ENCODE results near the gene CRADD. TPM values are rescaled to one million over a fixed set of nuclear protein-coding genes. Genes with fewer than 3 reads are reported as not detected.

The CRADD gene
- total and polyA plus RNA-seq, 10 of the 15 experiments (the other 5 are each of a cell fraction or from before 2014, with no cell fraction given) = 7.6 to 15.5 (median 11.7) TPM

- intact Hi-C loops (cut with micrococcal nuclease; ENCODE audit: unreplicated experiment) = loop anchor here (5.0 kb wide), 1 partner anchor 211 kb away; no protein-coding TSS in a partner anchor
- no peak for TF ChIP-seq ZZZ3 (IDR thresholded peaks at IDR 0.05; ENCODE audit: control insufficient read depth, insufficient read length, low read depth)
- TF ChIP-seq RAD21 (IDR thresholded peaks at IDR 0.05; ENCODE audit: insufficient read depth, low read depth, low read length) = no peak
- TF ChIP-seq ATF2 (IDR thresholded peaks at IDR 0.05; ENCODE audit: low read length) = no peak
- no peak for TF ChIP-seq ZNF274 (IDR thresholded peaks at IDR 0.05; ENCODE audit: insufficient read depth, insufficient read length)
- no peak for TF ChIP-seq BCL11A (IDR thresholded peaks at IDR 0.05; ENCODE audit: low read depth, low read length)
- TF ChIP-seq, protein P1, sequence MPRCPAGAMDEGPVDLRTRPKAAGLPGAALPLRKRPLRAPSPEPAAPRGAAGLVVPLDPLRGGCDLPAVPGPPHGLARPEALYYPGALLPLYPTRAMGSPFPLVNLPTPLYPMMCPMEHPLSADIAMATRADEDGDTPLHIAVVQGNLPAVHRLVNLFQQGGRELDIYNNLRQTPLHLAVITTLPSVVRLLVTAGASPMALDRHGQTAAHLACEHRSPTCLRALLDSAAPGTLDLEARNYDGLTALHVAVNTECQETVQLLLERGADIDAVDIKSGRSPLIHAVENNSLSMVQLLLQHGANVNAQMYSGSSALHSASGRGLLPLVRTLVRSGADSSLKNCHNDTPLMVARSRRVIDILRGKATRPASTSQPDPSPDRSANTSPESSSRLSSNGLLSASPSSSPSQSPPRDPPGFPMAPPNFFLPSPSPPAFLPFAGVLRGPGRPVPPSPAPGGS (IDR thresholded peaks at IDR 0.05; ENCODE audit: borderline replicate concordance, insufficient read depth, low read depth, low read length, poor library complexity, severe bottlenecking) = no peak
- TF ChIP-seq POLR2AphosphoS2 (IDR thresholded peaks at IDR 0.05; ENCODE audit: low read depth, low read length) = no peak
- TF ChIP-seq CBX3 (IDR thresholded peaks at IDR 0.05; ENCODE audit: borderline replicate concordance, low read depth) = no peak
- TF ChIP-seq HSF1 (IDR thresholded peaks at IDR 0.05; ENCODE audit: low read depth, low read length) = no peak
- TF ChIP-seq, protein P2, sequence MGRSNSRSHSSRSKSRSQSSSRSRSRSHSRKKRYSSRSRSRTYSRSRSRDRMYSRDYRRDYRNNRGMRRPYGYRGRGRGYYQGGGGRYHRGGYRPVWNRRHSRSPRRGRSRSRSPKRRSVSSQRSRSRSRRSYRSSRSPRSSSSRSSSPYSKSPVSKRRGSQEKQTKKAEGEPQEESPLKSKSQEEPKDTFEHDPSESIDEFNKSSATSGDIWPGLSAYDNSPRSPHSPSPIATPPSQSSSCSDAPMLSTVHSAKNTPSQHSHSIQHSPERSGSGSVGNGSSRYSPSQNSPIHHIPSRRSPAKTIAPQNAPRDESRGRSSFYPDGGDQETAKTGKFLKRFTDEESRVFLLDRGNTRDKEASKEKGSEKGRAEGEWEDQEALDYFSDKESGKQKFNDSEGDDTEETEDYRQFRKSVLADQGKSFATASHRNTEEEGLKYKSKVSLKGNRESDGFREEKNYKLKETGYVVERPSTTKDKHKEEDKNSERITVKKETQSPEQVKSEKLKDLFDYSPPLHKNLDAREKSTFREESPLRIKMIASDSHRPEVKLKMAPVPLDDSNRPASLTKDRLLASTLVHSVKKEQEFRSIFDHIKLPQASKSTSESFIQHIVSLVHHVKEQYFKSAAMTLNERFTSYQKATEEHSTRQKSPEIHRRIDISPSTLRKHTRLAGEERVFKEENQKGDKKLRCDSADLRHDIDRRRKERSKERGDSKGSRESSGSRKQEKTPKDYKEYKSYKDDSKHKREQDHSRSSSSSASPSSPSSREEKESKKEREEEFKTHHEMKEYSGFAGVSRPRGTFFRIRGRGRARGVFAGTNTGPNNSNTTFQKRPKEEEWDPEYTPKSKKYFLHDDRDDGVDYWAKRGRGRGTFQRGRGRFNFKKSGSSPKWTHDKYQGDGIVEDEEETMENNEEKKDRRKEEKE (IDR thresholded peaks at IDR 0.05) = no peak
- no peak for TF ChIP-seq MEF2A (IDR thresholded peaks at IDR 0.05; ENCODE audit: insufficient read depth, low read depth, low read length)
- no peak for TF ChIP-seq USF2 (IDR thresholded peaks at IDR 0.05; ENCODE audit: borderline replicate concordance, low read depth, low read length)
- no peak for TF ChIP-seq CHD2 (IDR thresholded peaks at IDR 0.05; ENCODE audit: borderline replicate concordance, low read depth, low read length)
- no peak for TF ChIP-seq ZNF24 (IDR thresholded peaks at IDR 0.05)
- TF ChIP-seq, protein P3, sequence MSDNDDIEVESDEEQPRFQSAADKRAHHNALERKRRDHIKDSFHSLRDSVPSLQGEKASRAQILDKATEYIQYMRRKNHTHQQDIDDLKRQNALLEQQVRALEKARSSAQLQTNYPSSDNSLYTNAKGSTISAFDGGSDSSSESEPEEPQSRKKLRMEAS (IDR thresholded peaks at IDR 0.05; ENCODE audit: low read depth, low read length) = no peak
- TF ChIP-seq ASH2L (IDR thresholded peaks at IDR 0.05; ENCODE audit: borderline replicate concordance, low read depth) = no peak
Measured at GRCh38 chr12:93766371-93766770, 89.2 kb downstream of the CRADD start.

More at GRCh38 chr12:93766371-93766770, 89.2 kb downstream of the CRADD start:
- Histone ChIP-seq H3K4me3 (no peak overlapping the region), H2AFZ (ENCODE audit: control insufficient read depth, low read depth, low read length) (no peak overlapping the region), H3K36me3 (ENCODE audit: control insufficient read depth in 2 of 2, insufficient read depth in 2 of 2, low read length in 1 of 2) (no peaks in the 10 kb centered on the region), H4K20me1 (ENCODE audit: control insufficient read depth, insufficient read depth) (no peaks in the 10 kb centered on the region), H3K9me3 (replicated peaks; ENCODE audit: control insufficient read depth, insufficient read depth, low read length) (no peaks in the 10 kb centered on the region), H3K27ac (ENCODE audit: control insufficient read depth, insufficient read depth) (no peak overlapping the region), H3K27me3 (replicated peaks in 1 of 2; ENCODE audit: control insufficient read depth in 2 of 2, insufficient read depth in 2 of 2, low read length in 1 of 2) (no peaks in the 10 kb centered on the region), H3K79me2 (ENCODE audit: control insufficient read depth, insufficient read depth, low read length) (no peaks in the 10 kb centered on the region), H3K9ac (ENCODE audit: control insufficient read depth, insufficient read depth, low read length) (no peak overlapping the region), H3K4me2 (ENCODE audit: control insufficient read depth, insufficient read depth) (no peak overlapping the region), H3K4me1 (ENCODE audit: control insufficient read depth, insufficient read depth, low read length) (no peaks in the 10 kb centered on the region)
- ChIA-PET RAD21 (ENCODE audit: unreplicated experiment) (interaction anchor here (0.6 to 2.8 kb wide), 9 partner anchors 42 to 336 kb away, joined by 3 to 41 read pairs (median 3); no protein-coding TSS in a partner anchor), POLR2A (no interaction called here), SMC1A (ENCODE audit: uncharacterized antibody, unreplicated experiment) (interaction anchor here (0.7 to 5.1 kb wide), 17 partner anchors 8 to 335 kb away, joined by 3 to 46 read pairs (median 4); no protein-coding TSS in a partner anchor), CTCF (interaction anchor here (0.7 to 6.3 kb wide), 14 partner anchors 11 to 335 kb away, joined by 3 to 81 read pairs (median 3); no protein-coding TSS in a partner anchor)
- in situ Hi-C loops (cut with MboI) = no loop called here
- 0% methylated on average over 2 of the region's 2 CpGs for WGBS (ENCODE audit: insufficient coverage, insufficient replicate concordance, low lambda C conversion rate, missing lambda C conversion rate)
- no TSS peak for BruUV-seq (replicated peaks)
- no peak for DNase-seq (ENCODE audit: low read depth, low spot score)
- no peak for FAIRE-seq
- no peak for ATAC-seq

Measured in GM12878 (cell line).